T-helper 17 cell (primary cell): ENCODE data around the gene PTPRS. TPM values are rescaled to one million over a fixed set of nuclear protein-coding genes. Genes with fewer than 3 reads are reported as not detected.
A peak's percentile ranks its signal among the peaks of the same experiment; 100 is the strongest.

ENCODE experiments used
- ATAC-seq: fragments of 150-1000 bp; cut with Tn5 transposase; 2 replicates; pipeline ENCODE4 v1.10.0; 2021; ENCODE audit warnings: mild to moderate bottlenecking, moderate library complexity
- DNase-seq, 3 donors: peaks; one replicate each; pipeline versions ENCODE4 v3.0.0 to v3.0.0-alpha.2; 2020 to 2021
- H3K9me3 ChIP-seq: one replicate; pipeline ENCODE4 v1.7.0; 2013; ENCODE audit warnings: low read length, mild to moderate bottlenecking; ENCODE audit not compliant: control insufficient read depth, poor library complexity, severe bottlenecking
- H3K27ac Mint-ChIP-seq: one replicate; pipeline ENCODE4 v1.8.0; 2022; ENCODE audit warnings: mild to moderate bottlenecking, moderate library complexity, mixed read lengths
- H3K27me3 Mint-ChIP-seq: one replicate; pipeline ENCODE4 v1.8.0; 2022; ENCODE audit warnings: mixed read lengths
- H3K36me3 Mint-ChIP-seq: one replicate; pipeline ENCODE4 v1.8.0; 2022; ENCODE audit warnings: low read depth, mixed read lengths
- H3K4me1 Mint-ChIP-seq: one replicate; pipeline ENCODE4 v1.8.0; 2022; ENCODE audit warnings: mild to moderate bottlenecking, mixed read lengths
- H3K4me3 Mint-ChIP-seq: one replicate; pipeline ENCODE4 v1.8.0; 2022; ENCODE audit warnings: mild to moderate bottlenecking, moderate library complexity, mixed read lengths
- total RNA-seq, 4 donors: library from RNA in 2 of 4; stranded (reverse) in 2 of 4; gene quantifications; one replicate each; pipeline ENCODE4 v1.2.3 and lab custom pipeline; 2022 to 2026

Gene PTPRS
- total RNA-seq, 2 donors from 2014 or later = 1.2 to 2.9 TPM

DNA sequence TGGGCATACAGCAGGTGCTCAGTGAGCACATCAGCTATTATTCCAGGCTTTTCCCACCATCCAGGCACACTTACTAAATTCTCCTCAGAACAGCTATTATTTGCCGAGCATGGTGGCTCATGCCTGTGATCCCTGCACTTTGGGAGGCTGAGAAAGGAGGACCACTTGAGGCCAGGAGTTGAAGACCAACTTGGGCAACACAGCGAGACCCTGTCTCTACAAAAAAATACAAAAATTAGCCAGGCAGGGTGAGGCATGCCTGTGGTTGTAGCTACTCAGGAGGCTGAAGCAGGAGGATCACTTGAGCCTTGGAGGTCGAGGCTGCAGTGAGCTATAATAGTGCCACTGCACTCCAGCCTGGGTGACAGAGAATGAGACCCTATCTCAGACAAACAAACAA lies 35.4 kb downstream of the PTPRS start:
- Mint-ChIP-seq H3K36me3 (no peaks in the 10 kb centered on the region), H3K4me1 (no peaks in the 10 kb centered on the region)

DNA sequence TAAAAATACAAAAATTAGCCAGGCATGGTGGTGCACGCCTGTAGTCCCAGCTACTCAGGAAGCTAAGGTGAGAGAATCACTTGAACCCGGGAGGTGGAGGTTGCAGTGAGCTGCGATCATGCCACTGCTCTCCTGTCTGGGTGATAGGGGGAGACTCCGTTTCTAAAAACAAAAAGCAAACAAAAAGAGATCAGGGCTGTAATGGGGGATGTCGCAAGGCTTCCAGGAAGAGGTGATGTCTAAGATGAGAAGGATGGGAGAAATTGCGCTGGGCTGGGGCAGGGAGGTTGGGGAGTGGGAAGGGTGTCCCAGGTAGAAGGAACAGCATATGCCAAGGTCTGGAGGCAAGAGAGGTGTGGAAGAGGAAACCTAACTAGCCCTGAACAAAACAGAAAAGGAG lies 36.1 kb downstream of the PTPRS start:
- Mint-ChIP-seq H3K27ac (no peak overlapping the region), H3K27me3 (peaks cover 6% of the 10 kb centered on the region), H3K4me3 (no peak overlapping the region), H3K4me1 (no peaks in the 10 kb centered on the region), H3K36me3 (no peaks in the 10 kb centered on the region)
- ATAC-seq (no peak), DNase-seq (no peak)
- H3K9me3 ChIP-seq = no peaks in the 10 kb centered on the region

More for the DNA sequence above, 35.4 kb downstream of the PTPRS start:
- no peak overlapping the region for H3K27ac Mint-ChIP-seq
- DNase-seq = no peak
- peaks cover 6% of the 10 kb centered on the region for H3K27me3 Mint-ChIP-seq
- H3K4me3 Mint-ChIP-seq = no peak overlapping the region
- H3K9me3 ChIP-seq = no peaks in the 10 kb centered on the region
- ATAC-seq = no peak

DNA sequence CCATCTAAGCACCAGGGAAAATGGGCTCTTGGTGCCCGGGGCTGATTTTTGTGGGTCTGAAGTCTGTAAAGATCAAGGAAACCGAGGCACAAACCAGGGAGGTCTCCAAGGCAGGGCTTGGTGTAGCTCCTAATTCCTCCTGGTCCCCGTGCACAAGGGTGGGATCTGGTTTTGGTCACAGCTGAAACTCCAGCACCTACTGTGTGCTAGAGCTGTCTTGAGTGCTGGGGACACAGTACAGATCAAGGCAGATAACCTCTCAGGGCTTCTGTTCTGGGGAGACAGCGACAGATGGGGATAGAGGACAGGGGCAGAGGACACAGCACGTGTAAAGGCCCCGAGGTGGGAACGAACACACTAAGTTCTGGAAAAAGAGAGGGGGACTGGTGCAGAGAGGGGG lies 37.4 kb downstream of the PTPRS start:
- peaks cover 3% of the 10 kb centered on the region for H3K36me3 Mint-ChIP-seq
- peaks cover 6% of the 10 kb centered on the region for H3K27me3 Mint-ChIP-seq
- DNase-seq (no peak), ATAC-seq (no peak)
- H3K4me1 Mint-ChIP-seq = peaks cover 2% of the 10 kb centered on the region
- no peak overlapping the region for H3K4me3 Mint-ChIP-seq
- H3K9me3 ChIP-seq = no peaks in the 10 kb centered on the region
- H3K27ac Mint-ChIP-seq = no peak overlapping the region

DNA sequence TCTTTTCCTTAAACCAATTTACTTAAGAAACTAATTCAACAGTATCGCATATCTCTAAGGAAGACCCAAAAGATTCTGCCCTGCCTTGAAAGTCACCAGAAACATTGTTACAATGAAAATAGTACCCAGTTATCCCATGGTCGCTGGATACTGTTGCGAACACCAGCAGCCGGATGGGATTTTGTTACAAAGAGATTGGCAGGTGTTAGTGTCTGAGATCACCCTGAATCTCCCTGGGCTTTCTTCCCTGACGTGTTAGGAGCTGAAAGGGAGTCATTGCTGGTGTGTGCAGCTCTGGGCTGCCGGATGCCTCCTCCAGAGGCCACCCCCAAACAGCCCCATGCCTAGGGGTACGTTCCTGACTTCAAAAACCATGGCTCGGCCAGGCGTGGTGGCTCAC lies 38.2 kb downstream of the PTPRS start:
- H3K9me3 ChIP-seq = no peaks in the 10 kb centered on the region
- Mint-ChIP-seq H3K36me3 (peaks cover 3% of the 10 kb centered on the region), H3K27me3 (peaks cover 6% of the 10 kb centered on the region), H3K4me1 (peaks cover 2% of the 10 kb centered on the region), H3K4me3 (no peak overlapping the region), H3K27ac (no peak overlapping the region)
- no peak for ATAC-seq
- DNase-seq = no peak

DNA sequence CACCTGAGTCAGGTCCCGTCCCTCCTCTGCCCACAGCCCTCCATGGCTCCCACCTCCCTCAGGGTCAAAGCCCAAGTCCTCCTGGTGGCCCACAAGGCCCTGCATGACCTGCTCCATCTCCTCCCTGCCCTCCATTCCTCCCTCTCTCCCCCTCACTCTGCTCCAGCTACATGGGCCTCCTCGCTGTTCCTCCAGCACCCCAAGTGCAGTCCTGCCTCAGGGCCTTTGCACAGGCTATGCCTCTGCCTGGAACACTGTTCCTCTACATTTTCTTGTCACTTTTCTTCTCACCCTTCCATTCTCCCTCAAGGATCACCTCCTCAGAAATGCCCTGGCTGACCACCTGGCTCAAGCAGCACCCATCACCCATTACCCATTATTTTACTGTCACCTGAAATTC lies 41.5 kb downstream of the PTPRS start:
- Mint-ChIP-seq H3K27me3 (peaks cover 6% of the 10 kb centered on the region), H3K27ac (no peak overlapping the region), H3K4me3 (no peak overlapping the region), H3K36me3 (peaks cover 3% of the 10 kb centered on the region), H3K4me1 (peaks cover 6% of the 10 kb centered on the region)
- DNase-seq (no peak), ATAC-seq (no peak)
- no peaks in the 10 kb centered on the region for H3K9me3 ChIP-seq

DNA sequence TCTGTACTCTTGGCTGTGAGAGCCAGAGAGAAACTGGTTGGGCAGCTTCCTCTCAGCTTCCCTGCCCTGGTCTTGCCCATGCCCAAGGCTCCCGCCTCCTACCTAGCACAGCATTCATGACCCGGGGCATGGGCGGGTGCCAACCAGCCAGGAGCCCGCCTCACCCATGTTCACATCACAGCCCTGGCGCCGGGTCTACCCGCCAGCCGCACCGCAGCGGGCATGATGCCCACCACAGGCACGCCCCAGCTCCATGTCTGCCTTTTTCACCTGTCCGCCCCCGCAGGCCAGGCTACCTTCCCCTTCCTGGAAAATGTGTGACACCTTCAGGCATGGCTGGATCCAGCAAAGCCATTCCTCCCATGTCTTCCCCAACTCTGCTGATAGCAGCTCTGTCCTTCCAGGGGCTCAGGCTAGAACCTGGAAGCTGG lies 42.1 kb downstream of the PTPRS start:
- peaks cover 3% of the 10 kb centered on the region for H3K36me3 Mint-ChIP-seq
- peaks cover 5% of the 10 kb centered on the region for H3K27me3 Mint-ChIP-seq
- H3K4me3 Mint-ChIP-seq = no peak overlapping the region
- H3K4me1 Mint-ChIP-seq = peaks cover 6% of the 10 kb centered on the region
- H3K9me3 ChIP-seq = no peaks in the 10 kb centered on the region
- no peak for ATAC-seq
- no peak overlapping the region for H3K27ac Mint-ChIP-seq
- DNase-seq = no peak

DNA sequence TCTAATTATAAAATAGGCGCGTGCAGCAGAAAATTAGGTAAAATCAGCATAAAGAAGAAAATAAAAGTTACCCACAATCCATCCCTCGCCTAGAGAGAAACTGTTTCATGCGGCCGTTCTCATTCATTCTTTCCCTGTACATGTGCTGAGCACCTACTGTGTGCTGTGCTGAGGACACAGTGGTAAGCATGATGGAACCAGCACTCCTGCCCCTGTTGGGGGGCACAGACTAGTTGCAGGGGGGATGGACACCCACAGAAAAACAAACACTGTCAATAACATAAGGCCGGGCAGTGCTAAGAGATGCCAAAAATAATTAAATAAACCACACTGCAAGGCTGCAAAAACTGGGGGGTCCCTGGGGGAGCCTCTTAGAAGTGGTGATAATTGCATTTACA lies 43.3 kb downstream of the PTPRS start:
- H3K27ac Mint-ChIP-seq = no peak overlapping the region
- H3K27me3 Mint-ChIP-seq = peaks cover 1% of the 10 kb centered on the region

DNA sequence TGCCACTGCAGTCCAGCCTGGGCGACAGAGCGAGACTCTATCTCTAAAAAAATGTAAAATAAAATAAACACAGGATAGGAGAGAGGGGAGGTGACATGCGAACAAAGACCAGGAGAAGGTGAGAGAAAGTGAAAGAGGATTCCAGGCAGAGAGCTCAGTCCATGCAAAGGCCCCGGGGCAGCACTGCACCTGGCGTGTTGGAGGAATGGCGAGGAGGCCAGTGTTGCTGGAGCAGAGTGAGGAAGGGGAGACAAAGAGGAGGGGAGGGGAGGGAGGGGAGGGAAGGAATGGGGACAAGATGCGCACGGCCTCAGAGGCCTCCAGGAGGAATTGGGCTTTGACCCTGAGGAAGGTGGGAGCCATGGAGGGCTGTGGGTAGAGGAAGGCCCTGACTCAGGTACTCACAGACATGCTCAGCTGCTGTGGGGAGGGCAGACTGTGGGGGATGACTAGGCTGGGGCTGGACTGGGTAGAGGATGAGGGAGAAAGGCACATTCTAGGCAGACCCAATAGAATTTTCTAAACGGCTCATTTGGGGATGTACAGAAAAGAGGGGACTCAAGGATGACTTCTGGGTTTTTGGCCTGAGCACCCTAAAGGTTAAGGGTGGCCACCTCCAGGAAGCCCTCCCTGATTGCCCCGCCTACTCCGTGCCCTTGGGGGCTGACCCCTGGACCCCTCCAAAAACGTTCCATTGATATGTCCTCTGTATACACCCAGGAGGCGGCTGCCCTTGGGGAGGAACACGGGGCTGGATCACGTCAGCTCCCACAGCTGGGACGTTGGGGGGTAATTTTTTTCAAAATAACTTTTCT lies 43.9 kb downstream of the PTPRS start:
- ATAC-seq (no peak), DNase-seq (no peak)
- H3K36me3 Mint-ChIP-seq = peaks cover 3% of the 10 kb centered on the region
- no peak overlapping the region for H3K27ac Mint-ChIP-seq
- H3K27me3 Mint-ChIP-seq = peaks cover 7% of the 10 kb centered on the region
- H3K4me3 Mint-ChIP-seq = no peak overlapping the region
- no peaks in the 10 kb centered on the region for H3K9me3 ChIP-seq
- H3K4me1 Mint-ChIP-seq = peaks cover 11% of the 10 kb centered on the region

More for the DNA sequence above, 43.3 kb downstream of the PTPRS start:
- H3K9me3 ChIP-seq = no peaks in the 10 kb centered on the region
- H3K4me3 Mint-ChIP-seq = no peak overlapping the region
- peaks cover 6% of the 10 kb centered on the region for H3K4me1 Mint-ChIP-seq
- H3K36me3 Mint-ChIP-seq = peaks cover 3% of the 10 kb centered on the region
- ATAC-seq = no peak
- DNase-seq = no peak

DNA sequence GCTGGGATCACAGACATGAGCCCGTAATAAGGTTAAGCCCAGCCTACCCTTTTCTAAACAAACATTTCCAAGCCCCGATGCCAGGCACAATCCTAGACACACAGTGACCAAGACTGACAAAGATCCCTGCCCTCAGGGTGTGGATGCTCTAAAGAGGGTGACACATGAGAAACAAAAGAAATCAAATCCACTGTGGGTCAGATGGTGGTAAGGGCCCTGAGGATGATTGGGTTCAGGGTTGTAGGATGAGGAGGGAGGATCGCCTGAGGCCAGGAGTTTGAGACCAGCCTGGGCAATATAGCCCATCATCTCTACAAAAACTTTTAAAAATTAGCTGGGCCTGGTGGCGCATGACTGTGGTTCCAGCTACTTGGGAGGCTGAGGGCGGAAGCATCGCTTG lies 44.6 kb downstream of the PTPRS start:
- Mint-ChIP-seq H3K4me1 (peaks cover 13% of the 10 kb centered on the region), H3K36me3 (peaks cover 3% of the 10 kb centered on the region), H3K4me3 (no peak overlapping the region), H3K27me3 (peaks cover 13% of the 10 kb centered on the region), H3K27ac (no peak overlapping the region)
- ATAC-seq (no peak), DNase-seq (no peak)
- H3K9me3 ChIP-seq = no peaks in the 10 kb centered on the region

DNA sequence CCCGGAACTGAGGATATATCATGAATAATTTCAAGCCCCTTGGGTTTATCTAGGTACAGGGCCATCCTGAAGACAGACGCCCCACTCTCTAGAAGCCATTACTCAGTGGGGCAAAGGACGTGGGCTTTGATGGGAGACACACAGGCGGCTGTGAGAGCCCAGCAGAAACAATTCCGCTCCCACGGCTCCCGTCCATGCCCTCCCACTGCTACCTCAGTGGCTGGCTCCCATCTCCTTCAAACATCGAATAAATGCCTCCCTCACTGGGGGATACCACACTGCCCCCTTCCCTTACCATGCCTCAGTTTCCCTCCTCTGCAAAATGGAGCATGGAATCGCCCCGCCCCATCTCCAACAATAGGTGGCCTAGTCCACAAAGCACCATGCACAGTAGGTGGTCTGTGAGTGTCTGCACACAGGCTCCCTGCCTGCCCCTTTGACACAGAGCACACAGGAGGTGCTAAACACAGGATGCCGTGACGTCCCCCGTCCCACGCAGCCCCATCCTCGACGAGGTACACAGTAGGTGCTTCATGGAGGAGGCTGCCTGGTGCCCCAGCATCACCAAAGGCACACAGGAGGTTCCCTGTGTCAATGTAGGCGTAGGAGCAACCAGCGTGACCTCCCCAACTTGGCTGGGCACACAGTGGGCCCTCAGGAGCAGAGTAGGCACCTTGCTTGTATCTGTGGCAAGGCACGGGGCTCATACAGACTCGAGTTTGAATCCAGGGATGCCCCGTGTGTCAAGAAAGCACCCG lies 46.0 kb downstream of the PTPRS start:
- Mint-ChIP-seq H3K4me1 (peaks cover 13% of the 10 kb centered on the region), H3K4me3 (peak overlapping the region; percentile 65), H3K36me3 (peaks cover 3% of the 10 kb centered on the region), H3K27me3 (peaks cover 15% of the 10 kb centered on the region), H3K27ac (no peak overlapping the region)
- no peak for DNase-seq
- no peaks in the 10 kb centered on the region for H3K9me3 ChIP-seq
- ATAC-seq = no peak

DNA sequence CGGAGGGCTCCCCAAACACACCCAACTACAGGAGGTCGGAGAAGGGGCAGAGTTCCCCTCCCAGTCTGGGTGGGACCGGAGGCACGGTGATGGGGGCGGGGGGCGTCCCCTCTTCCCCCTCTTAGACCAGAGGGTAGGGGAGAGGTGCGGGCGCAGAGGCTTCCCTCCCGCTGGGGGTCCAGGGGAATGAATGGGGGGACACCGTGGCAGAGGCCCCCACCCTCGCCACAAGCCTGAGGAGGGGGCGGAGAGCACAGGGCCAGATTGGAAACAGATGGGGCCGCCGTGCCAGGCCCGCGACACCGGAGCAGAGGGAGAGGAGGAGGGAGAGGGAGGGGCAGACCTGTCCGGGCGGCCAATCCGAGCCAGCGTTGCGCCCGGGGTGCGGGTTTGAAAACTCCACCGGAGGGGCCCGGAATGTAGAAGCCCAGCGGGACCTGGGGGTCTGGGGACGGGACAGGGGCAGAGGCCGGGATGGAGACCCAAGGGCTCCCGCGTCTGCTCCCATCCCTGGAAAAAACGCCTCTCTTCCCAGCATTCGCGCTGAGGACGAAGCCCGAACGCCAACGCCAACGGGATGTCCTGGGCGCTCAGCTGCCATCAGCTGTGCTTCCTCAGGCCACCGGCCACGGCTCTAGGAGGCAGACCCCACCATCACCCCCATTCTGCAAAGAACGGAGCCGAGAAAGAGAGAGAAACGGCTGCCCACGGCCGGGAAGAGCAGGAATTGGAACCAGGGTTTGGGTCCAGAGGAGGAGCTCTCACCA lies 46.8 kb downstream of the PTPRS start:
- ATAC-seq = peak; percentile 31
- Mint-ChIP-seq H3K4me1 (peaks cover 14% of the 10 kb centered on the region), H3K36me3 (no peaks in the 10 kb centered on the region), H3K4me3 (peak overlapping the region; percentile 84), H3K27me3 (peaks cover 23% of the 10 kb centered on the region), H3K27ac (no peak overlapping the region)
- no peaks in the 10 kb centered on the region for H3K9me3 ChIP-seq
- no peak for DNase-seq

DNA sequence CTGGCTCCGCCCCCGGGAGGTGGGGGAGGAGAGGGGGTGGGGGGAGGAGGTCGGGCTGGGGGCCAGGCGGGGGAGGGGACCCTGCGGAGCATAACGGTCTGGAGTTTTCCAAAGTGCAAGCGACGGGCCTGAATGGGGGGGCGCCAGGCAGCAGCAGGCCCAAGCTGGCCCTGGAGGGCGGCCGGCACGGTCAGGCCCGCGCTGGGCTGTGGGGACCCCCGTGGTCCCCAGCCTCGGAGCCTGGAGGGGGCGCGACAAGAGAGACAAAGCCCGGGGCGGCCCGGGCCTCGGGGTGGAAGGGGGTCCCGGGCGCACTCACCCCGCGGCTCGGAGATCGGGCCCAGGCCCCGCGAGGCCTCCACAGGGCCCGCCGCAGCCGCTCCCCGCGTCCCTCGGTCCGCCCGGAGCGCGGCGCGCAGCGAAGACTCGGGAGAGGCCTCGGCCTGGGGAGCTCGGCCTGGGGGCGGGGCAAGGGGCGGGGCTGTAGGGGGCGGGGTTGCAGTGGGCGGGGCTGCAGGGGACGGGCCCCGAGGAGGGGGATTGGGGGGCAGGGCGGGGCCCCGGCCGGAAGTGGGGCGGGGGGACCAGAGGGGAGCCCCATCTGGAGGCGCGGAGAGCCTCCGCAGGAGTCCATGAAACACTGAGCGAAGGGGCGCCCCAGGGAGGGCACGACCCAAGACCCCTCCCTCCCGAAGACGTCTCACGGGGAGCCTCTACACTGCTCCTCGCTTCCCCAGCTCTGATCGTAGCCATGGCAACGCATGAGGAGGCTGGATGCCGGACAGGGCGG lies 47.6 kb downstream of the PTPRS start:
- peaks cover 14% of the 10 kb centered on the region for H3K4me1 Mint-ChIP-seq
- no peaks in the 10 kb centered on the region for H3K36me3 Mint-ChIP-seq
- H3K9me3 ChIP-seq = no peaks in the 10 kb centered on the region
- no peak overlapping the region for H3K27ac Mint-ChIP-seq
- peaks cover 31% of the 10 kb centered on the region for H3K27me3 Mint-ChIP-seq
- peak; percentile 78 for ATAC-seq
- peak overlapping the region; percentile 84 for H3K4me3 Mint-ChIP-seq
- peak in 2 of 3 donors; percentile 15 to 19 for DNase-seq
